Pancreas (tissue), 10 donors: ENCODE data around the gene ARHGEF40. TPM values are rescaled to one million over a fixed set of nuclear protein-coding genes. Genes with fewer than 3 reads are reported as not detected.
A peak's percentile ranks its signal among the peaks of the same experiment; 100 is the strongest.

Experiments
- ATAC-seq, 4 donors: fragments of 200-7000 bp; cut with Tn5 transposase; one replicate each; pipeline versions ENCODE4 v1.8.0 to v1.9.1; 2020; ENCODE audit warnings: mild to moderate bottlenecking in 4 of 4, moderate library complexity in 4 of 4
- DNase-seq, 6 donors: peaks; one replicate each; pipeline ENCODE4 v3.0.0-alpha.2; 2020
- FAIRE-seq: peaks from 2 replicates; lab custom pipeline; 2012; peaks lifted over from hg19 to GRCh38; lab: Jason Lieb, UNC
- H3K27ac ChIP-seq, 4 donors: fragments of 200-600 bp; sonication (generic); 1 replicate in 3 of 4; 2 replicates in 1 of 4; pipeline versions ENCODE4 v1.5.0 to v1.8.0; 2020
- H3K27me3 ChIP-seq, 4 donors: fragments of 200-600 bp; one replicate each; pipeline ENCODE4 v1.8.0; 2021
- H3K36me3 ChIP-seq, 3 donors: fragments of 200-600 bp; sonication (generic) in 1 of 3; one replicate each; pipeline versions ENCODE4 v1.5.0 to v1.8.0; 2020 to 2021
- H3K4me1 ChIP-seq, 3 donors: fragments of 200-600 bp; one replicate each; pipeline ENCODE4 v1.8.0; 2021
- H3K4me3 ChIP-seq, 4 donors: fragments of 200-600 bp; sonication (generic) in 2 of 4; one replicate each; pipeline versions ENCODE4 v1.5.0 to v1.8.0; 2020 to 2021
- H3K9me3 ChIP-seq, 4 donors: fragments of 200-600 bp; one replicate each; pipeline ENCODE4 v1.8.0; 2021
- CTCF ChIP-seq, 4 donors: fragments of 200-600 bp; sonication (generic) in 3 of 4; IDR thresholded peaks; one replicate each; pipeline versions ENCODE4 v1.5.0 to v1.8.0; 2021; ENCODE audit warnings: antibody characterized with exemption in 4 of 4
- WGBS, 2 donors: extraction: QIAGEN DNeasy Blood & Tissue Kit; methylation state at CpG; one replicate each; pipeline ENCODE4 v1.1.7; 2013; 5-methylcytosine and 5-hydroxymethylcytosine counted together
- intact Hi-C, 3 donors: fragments of 100-400 bp; cut with DNase I; formaldehyde crosslinking; loops; one replicate each; pipeline versions ENCODE4 v1.11.1 to v1.14.2; 2022
- polyA plus RNA-seq, 2 donors: library from polyadenylated mRNA; stranded (reverse); fragments of 200-250 nt; gene quantifications; one replicate each; pipeline ENCODE4 v1.2.3, GENCODE V29; 2013
- total RNA-seq, 6 donors: library from RNA; stranded (reverse); fragmentation: NEBNext Ultra II Directional in 4 of 6; extraction: Animal tissue kit (Norgen Biotek cat#: 25700) in 4 of 6; gene quantifications; one replicate each; pipeline versions ENCODE4 v1.2.1 to v1.2.4, GENCODE V29; 2021 to 2023
- donor health status: healthy with polysubstance abuse.
- donor health status: DM: no; HTN: no; CAD: no; lungs with moderate emphysema.
- donor health status: DM: no; HTN: no; CAD: no.
- donor health status: control.
- donor health status: control.
- donor health status: Bipolar disorder and iron deficiency.
- donor health status: DM: yes; HTN: yes; CAD: no.
- donor health status: DM: no; HTN: no; CAD: no.
- donor health status: DM: no; HTN: no; CAD: no.
- donor health status: DM: yes; HTN: yes; CAD: no.

ARHGEF40 gene
- total and polyA plus RNA-seq, 8 donors = 24.5 to 77.0 (median 43.8) TPM

DNA sequence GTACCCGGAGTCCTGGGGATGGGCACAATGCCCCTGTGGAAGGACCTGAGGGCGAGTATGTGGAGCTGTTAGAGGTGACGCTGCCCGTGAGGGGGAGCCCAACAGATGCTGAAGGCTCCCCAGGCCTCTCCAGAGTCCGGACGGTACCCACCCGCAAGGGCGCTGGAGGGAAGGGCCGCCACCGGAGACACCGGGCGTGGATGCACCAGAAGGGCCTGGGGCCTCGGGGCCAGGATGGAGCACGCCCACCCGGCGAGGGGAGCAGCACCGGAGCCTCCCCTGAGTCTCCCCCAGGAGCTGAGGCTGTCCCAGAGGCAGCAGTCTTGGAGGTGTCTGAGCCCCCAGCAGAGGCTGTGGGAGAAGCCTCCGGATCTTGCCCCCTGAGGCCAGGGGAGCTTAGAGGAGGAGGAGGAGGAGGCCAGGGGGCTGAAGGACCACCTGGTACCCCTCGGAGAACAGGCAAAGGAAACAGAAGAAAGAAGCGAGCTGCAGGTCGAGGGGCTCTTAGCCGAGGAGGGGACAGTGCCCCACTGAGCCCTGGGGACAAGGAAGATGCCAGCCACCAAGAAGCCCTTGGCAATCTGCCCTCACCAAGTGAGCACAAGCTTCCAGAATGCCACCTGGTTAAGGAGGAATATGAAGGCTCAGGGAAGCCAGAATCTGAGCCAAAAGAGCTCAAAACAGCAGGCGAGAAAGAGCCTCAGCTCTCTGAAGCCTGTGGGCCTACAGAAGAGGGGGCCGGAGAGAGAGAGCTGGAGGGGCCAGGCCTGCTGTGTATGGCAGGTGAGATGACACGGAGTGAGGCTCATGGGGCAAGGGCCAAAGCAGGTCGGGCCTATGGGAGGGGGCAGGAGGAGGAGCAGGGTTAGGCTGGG lies 4.5 kb downstream of the ARHGEF40 start:
- Histone ChIP-seq H3K4me3 (no peak overlapping the region), H3K36me3 (peaks cover 0 to 38% (median 13%) of the 10 kb centered on the region in 3 donors), H3K27ac (no peak overlapping the region), H3K9me3 (no peaks in the 10 kb centered on the region), H3K27me3 (no peaks in the 10 kb centered on the region), H3K4me1 (no peaks in the 10 kb centered on the region)
- 87 to 91% methylated on average over 18 to 26 of the region's 26 CpGs for WGBS, 2 donors
- ATAC-seq (no peak), FAIRE-seq (no peak), DNase-seq (peak in 2 of 6 donors; percentile 39 to 81)
- TF ChIP-seq CTCF (IDR thresholded peaks at IDR 0.05) = no peak
- intact Hi-C loops = no loop called here

- H3K4me1 ChIP-seq = no peaks in the 10 kb centered on the region
- no peak overlapping the region for H3K27ac ChIP-seq
- no peak for DNase-seq
- H3K36me3 ChIP-seq = peaks cover 0 to 48% (median 13%) of the 10 kb centered on the region in 3 donors
- no peaks in the 10 kb centered on the region for H3K27me3 ChIP-seq
- H3K4me3 ChIP-seq = no peak overlapping the region
- FAIRE-seq = no peak
- intact Hi-C loops = no loop called here
- no peak for ATAC-seq
- no peak for TF ChIP-seq CTCF (IDR thresholded peaks at IDR 0.05)
- whole genome bisulfite sequencing, 2 donors = 84 to 88% methylated on average over 9 of the region's 9 CpGs
- H3K9me3 ChIP-seq = no peaks in the 10 kb centered on the region
These were observed 5.8 kb downstream of the ARHGEF40 start for GRCh38 chr14:21075719-21076437.

DNA sequence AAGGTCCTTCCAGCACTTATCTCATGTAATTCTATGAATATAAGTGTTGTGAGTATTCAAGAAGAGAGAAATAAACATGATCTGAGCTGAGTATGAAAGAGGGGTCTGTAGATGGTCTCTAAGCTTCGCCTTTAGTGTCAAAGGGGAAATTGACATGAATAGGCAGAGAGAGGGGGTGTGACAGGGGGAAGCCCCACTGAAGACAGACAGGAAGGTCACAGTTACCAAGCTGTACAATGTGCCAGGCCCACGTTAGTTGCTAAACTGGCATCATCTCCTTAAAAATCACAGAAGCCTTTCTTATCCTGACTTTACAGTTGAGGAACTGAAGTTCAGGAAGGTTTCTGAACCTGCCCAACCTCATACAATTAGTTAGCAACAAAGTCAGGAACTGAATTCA lies 7.6 kb downstream of the ARHGEF40 start:
- H3K27ac ChIP-seq = no peak overlapping the region
- no peak for ATAC-seq
- WGBS, 2 donors = 81 to 88% methylated on average over 2 of the region's 2 CpGs
- H3K36me3 ChIP-seq = peaks cover 0 to 66% (median 13%) of the 10 kb centered on the region in 3 donors
- TF ChIP-seq CTCF (IDR thresholded peaks at IDR 0.05) = no peak
- no peaks in the 10 kb centered on the region for H3K9me3 ChIP-seq
- intact Hi-C loops = no loop called here
- no peaks in the 10 kb centered on the region for H3K4me1 ChIP-seq
- no peak for FAIRE-seq
- no peak for DNase-seq
- no peak overlapping the region for H3K4me3 ChIP-seq
- no peaks in the 10 kb centered on the region for H3K27me3 ChIP-seq

DNA sequence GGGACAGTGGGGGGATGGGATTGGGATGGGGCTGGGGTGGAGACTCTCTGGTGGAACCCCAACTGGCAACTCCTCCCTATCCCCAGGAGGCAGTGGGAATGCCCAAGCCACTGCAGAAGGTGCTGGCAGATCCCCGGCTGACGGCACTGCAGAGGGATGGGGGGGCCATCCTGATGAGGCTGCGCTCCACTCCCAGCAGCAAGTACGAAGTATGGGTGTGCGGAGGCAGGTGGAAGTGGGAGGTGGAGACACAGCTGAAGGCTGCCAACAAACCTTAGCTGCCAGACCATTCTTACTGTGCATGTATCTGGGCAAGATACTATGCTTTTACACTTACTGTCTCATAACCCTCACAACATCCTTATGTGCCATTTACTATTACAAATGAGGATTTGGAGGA lies 8.2 kb downstream of the ARHGEF40 start:
- Histone ChIP-seq H3K27me3 (no peaks in the 10 kb centered on the region), H3K36me3 (peaks cover 0 to 66% (median 13%) of the 10 kb centered on the region in 3 donors), H3K4me3 (no peak overlapping the region), H3K9me3 (no peaks in the 10 kb centered on the region), H3K27ac (no peak overlapping the region), H3K4me1 (no peaks in the 10 kb centered on the region)
- WGBS, 2 donors = 91 to 95% methylated on average over 5 of the region's 5 CpGs
- no peak for DNase-seq
- TF ChIP-seq CTCF (IDR thresholded peaks at IDR 0.05) = no peak
- no peak for FAIRE-seq
- no peak for ATAC-seq
- intact Hi-C loops = no loop called here
